ENCODE measurements around the gene ZNF365. TPM values are rescaled to one million over a fixed set of nuclear protein-coding genes. Genes with fewer than 3 reads are reported as not detected.
A peak's percentile ranks its signal among the peaks of the same experiment; 100 is the strongest.

Gene ZNF365
- total RNA-seq, 1 experiment from 2014 or later = 22.8 TPM

DNA sequence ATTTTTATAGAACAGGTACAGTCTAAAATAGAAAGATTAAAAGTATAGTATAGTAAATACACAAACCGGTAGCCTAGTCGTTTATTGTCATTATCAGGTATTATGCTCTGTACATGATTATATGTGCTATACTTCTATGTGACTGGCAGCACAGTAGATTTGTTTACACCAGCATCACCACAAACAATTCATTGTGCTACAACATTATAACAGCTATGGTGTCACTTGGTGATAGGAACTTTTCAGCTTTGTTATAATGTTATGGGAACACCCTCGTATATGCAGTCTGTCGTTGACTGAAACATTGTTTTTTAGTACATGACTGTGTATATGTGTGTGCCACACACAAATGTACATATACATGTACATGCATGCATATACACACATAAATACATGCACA is 19.1 kb downstream of the ZNF365 start:
- H3K36me3 ChIP-seq (ENCODE audit: control insufficient read depth, insufficient read depth, low read length) = no peaks in the 10 kb centered on the region
- no peak for ATAC-seq
- in situ Hi-C loops (cut with HindIII; ENCODE audit: low pct_unique_long_range_greater_than_20kb, low sequenced_read_pairs) (loop anchor here (25.0 kb wide), 1 partner anchor 131 kb away; the partner anchor contains the start of gene RTKN2), intact Hi-C loops (cut with micrococcal nuclease; ENCODE audit: unreplicated experiment) (no loop called here)
- BruUV-seq (replicated peaks) = no TSS peak
- POLR2A ChIA-PET = no interaction called here
- no peaks in the 10 kb centered on the region for H3K9me3 ChIP-seq (ENCODE audit: control insufficient read depth, insufficient read depth, low read depth, low read length)
- peaks cover 9% of the 10 kb centered on the region for H3K4me1 ChIP-seq (ENCODE audit: control insufficient read depth, insufficient read depth, low read length)
- no peak overlapping the region for H3K27ac ChIP-seq (ENCODE audit: low read length)
- CTCF ChIA-PET = no interaction called here
- TF ChIP-seq, protein P1, sequence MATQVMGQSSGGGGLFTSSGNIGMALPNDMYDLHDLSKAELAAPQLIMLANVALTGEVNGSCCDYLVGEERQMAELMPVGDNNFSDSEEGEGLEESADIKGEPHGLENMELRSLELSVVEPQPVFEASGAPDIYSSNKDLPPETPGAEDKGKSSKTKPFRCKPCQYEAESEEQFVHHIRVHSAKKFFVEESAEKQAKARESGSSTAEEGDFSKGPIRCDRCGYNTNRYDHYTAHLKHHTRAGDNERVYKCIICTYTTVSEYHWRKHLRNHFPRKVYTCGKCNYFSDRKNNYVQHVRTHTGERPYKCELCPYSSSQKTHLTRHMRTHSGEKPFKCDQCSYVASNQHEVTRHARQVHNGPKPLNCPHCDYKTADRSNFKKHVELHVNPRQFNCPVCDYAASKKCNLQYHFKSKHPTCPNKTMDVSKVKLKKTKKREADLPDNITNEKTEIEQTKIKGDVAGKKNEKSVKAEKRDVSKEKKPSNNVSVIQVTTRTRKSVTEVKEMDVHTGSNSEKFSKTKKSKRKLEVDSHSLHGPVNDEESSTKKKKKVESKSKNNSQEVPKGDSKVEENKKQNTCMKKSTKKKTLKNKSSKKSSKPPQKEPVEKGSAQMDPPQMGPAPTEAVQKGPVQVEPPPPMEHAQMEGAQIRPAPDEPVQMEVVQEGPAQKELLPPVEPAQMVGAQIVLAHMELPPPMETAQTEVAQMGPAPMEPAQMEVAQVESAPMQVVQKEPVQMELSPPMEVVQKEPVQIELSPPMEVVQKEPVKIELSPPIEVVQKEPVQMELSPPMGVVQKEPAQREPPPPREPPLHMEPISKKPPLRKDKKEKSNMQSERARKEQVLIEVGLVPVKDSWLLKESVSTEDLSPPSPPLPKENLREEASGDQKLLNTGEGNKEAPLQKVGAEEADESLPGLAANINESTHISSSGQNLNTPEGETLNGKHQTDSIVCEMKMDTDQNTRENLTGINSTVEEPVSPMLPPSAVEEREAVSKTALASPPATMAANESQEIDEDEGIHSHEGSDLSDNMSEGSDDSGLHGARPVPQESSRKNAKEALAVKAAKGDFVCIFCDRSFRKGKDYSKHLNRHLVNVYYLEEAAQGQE (IDR thresholded peaks at IDR 0.05; ENCODE audit: insufficient read depth in 1 of 2, low read depth in 2 of 2, low read length in 1 of 2) = no peak
- TF ChIP-seq CTCF (IDR thresholded peaks at IDR 0.05) = no peak
- no peak for TF ChIP-seq TCF7L2 (IDR thresholded peaks at IDR 0.05; ENCODE audit: low read depth, low read length)
- TF ChIP-seq SIN3A (IDR thresholded peaks at IDR 0.05; ENCODE audit: borderline replicate concordance, insufficient read depth, low read depth, low read length) = no peak
- TF ChIP-seq POLR2AphosphoS5 (IDR thresholded peaks at IDR 0.05; ENCODE audit: low read depth, low read length) = no peak
- DNase-seq (ENCODE audit: low read depth, low spot score) = no peak
- no peak overlapping the region for H3K4me3 ChIP-seq (ENCODE audit: low read depth in 2 of 2, low read length in 2 of 2)
- no peaks in the 10 kb centered on the region for H3K27me3 ChIP-seq (ENCODE audit: control insufficient read depth, insufficient read depth, low read length)

DNA sequence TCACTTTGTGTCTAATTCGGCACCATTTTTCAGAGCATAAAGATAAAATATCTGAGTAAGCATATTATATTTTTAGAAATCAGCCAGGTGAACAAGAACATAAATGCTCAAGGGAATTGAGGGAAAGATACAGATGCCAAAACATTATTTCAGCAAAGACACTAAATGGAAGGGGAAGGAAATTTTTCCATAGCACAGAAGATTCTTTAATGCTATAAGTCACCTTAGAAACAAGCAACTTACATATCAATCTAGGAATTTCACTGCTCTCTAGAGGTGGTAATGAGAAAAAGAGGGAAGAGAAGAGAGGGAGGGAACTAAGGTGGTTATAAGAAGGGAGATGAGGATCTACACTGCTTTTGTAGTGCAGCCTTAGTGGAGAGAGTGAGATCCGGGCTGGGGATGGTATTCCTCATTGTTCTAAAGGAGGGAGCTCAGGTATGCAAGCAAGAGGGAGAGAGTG is 20.4 kb downstream of the ZNF365 start:
- no TSS peak for BruUV-seq (replicated peaks)
- no peak for DNase-seq (ENCODE audit: low read depth, low spot score)

More for the DNA sequence above, 20.4 kb downstream of the ZNF365 start:
- Histone ChIP-seq H3K4me3 (ENCODE audit: low read depth in 2 of 2, low read length in 2 of 2) (no peak overlapping the region), H3K4me1 (ENCODE audit: control insufficient read depth, insufficient read depth, low read length) (peaks cover 4% of the 10 kb centered on the region; the same call in 1 of the 2 replicates), H3K27me3 (ENCODE audit: control insufficient read depth, insufficient read depth, low read length) (no peaks in the 10 kb centered on the region), H3K36me3 (ENCODE audit: control insufficient read depth, insufficient read depth, low read length) (no peaks in the 10 kb centered on the region; the same call in 1 of the 2 replicates), H3K27ac (ENCODE audit: low read length) (no peak overlapping the region; the same call in 1 of the 2 replicates), H3K9me3 (ENCODE audit: control insufficient read depth, insufficient read depth, low read depth, low read length) (no peaks in the 10 kb centered on the region)
- ATAC-seq = peak; percentile 40; the same call in 1 of the 2 replicates
- in situ Hi-C loops (cut with HindIII; ENCODE audit: low pct_unique_long_range_greater_than_20kb, low sequenced_read_pairs) (loop anchor here (25.0 kb wide), 1 partner anchor 132 kb away; the partner anchor contains the start of gene RTKN2), intact Hi-C loops (cut with micrococcal nuclease; ENCODE audit: unreplicated experiment) (no loop called here)
- TF ChIP-seq, protein P1 (IDR thresholded peaks at IDR 0.05; ENCODE audit: insufficient read depth in 1 of 2, low read depth in 2 of 2, low read length in 1 of 2) = no peak
- TF ChIP-seq CTCF (IDR thresholded peaks at IDR 0.05) = peak; percentile 15; the same call in 1 of the 2 replicates
- CTCF ChIA-PET = no interaction called here
- POLR2A ChIA-PET = no interaction called here

Data from Panc1 (cell line).